ACC112 (cell line): ENCODE results near the gene IL18R1.
A peak's percentile ranks its signal among the peaks of the same experiment; 100 is the strongest.

ENCODE experiments used
- H2AFZ ChIP-seq: fragments of 200-600 bp; sonication (generic); one replicate; pipeline ENCODE4 v1.6.0; 2017; ENCODE audit warnings: antibody characterized with exemption, low read length; ENCODE audit not compliant: unreplicated experiment
- H3K27ac ChIP-seq: fragments of 200-600 bp; sonication (generic); 2 replicates; pipeline ENCODE4 v1.5.1; 2014; ENCODE audit warnings: low read depth, mild to moderate bottlenecking, antibody characterized with exemption, low read length, moderate library complexity
- H3K27me3 ChIP-seq: fragments of 200-600 bp; sonication (generic); 2 replicates; pipeline ENCODE4 v1.6.1; 2014; ENCODE audit warnings: mild to moderate bottlenecking, antibody characterized with exemption, low read length, moderate library complexity, mixed read lengths; ENCODE audit not compliant: insufficient read depth
- H3K36me3 ChIP-seq: fragments of 200-600 bp; sonication (generic); 2 replicates; pipeline ENCODE4 v1.6.1; 2016; ENCODE audit warnings: mild to moderate bottlenecking, antibody characterized with exemption, low read length, moderate library complexity, mixed read lengths; ENCODE audit not compliant: insufficient read depth
- H3K4me1 ChIP-seq: fragments of 200-600 bp; sonication (generic); one replicate; pipeline ENCODE4 v1.6.1; 2016; ENCODE audit warnings: low read length, mixed read lengths; ENCODE audit not compliant: insufficient read depth, unreplicated experiment, control insufficient read depth
- H3K4me3 ChIP-seq: fragments of 200-600 bp; sonication (generic); 2 replicates; pipeline ENCODE4 v1.5.1; 2014; ENCODE audit warnings: mild to moderate bottlenecking, low read depth, low read length
- H3K79me2 ChIP-seq: fragments of 200-600 bp; sonication (generic); one replicate; pipeline ENCODE4 v1.6.0; 2016; ENCODE audit warnings: low read length; ENCODE audit not compliant: control insufficient read depth, unreplicated experiment, insufficient read depth

Gene IL18R1

DNA sequence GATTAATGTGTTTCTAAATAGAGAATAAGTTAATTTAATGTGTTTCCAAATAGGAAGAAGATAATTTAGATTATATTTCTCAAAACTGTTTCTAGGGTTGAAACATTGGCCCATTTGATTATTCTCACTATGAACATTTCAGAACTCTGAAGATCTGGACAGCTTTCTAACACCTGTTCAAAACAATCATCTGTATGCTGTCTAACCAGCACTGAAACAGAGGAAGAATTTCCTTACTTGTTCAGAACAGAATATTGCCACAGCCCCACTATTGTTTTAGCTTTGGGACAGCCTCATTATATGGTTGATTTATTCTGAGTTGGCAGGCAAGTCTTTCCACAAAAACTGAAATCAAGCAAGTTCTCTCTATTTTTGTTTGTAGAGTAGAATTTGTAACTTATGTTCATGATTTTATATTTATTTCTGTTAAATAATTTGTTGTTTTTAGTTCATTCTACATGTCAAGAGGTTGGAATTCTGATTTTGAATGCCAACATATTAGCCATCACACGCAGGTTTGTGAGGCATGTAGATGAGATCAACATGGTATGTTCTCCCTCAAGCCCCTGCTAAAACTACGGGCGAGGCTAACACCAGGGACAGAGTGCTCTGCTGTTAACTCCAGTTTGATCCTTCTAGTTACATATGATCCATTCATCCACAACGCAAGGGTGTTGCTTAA is 78.5 kb downstream of the IL18R1 start:
- Histone ChIP-seq H3K27me3 (no peaks in the 10 kb centered on the region), H3K36me3 (no peaks in the 10 kb centered on the region), H3K4me1 (no peaks in the 10 kb centered on the region), H3K27ac (no peak overlapping the region), H2AFZ (no peak overlapping the region), H3K79me2 (no peaks in the 10 kb centered on the region), H3K4me3 (no peak overlapping the region)

DNA sequence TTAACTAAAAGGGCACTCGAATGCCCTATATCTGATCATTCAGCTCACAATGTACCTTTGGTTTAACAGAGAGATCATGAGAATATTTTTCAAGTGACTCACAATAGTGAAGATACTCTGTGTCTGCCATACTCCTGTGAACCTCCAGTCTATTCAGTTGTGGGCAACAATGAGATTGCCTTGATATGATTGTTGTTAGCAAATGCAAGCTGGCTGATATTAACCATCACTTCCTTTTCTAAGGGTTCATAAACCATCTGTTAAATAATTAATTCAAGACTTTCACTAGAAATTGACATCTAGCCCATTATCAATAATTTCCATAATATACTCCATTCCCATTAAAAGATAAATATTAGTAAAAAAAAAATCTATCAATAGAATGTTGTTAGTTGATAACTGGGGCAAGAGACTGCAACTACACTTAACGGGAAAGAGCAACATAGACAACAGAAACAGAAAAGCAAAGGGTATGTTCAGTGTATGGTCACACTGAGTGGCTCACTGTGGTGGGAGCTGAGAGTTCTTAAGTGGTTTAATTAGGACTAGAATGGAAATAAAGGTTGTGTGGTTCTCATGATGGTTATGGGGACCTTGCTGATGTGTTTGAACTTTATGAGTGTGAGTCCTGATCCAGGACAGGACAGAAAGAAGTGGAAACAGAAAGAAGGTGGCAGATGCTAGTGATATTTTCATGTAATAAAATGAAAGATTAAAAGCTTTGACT is 79.2 kb downstream of the IL18R1 start:
- Histone ChIP-seq H3K4me1 (no peaks in the 10 kb centered on the region), H3K27ac (no peak overlapping the region), H2AFZ (no peak overlapping the region), H3K27me3 (no peaks in the 10 kb centered on the region), H3K79me2 (no peaks in the 10 kb centered on the region), H3K4me3 (no peak overlapping the region), H3K36me3 (no peaks in the 10 kb centered on the region)

DNA sequence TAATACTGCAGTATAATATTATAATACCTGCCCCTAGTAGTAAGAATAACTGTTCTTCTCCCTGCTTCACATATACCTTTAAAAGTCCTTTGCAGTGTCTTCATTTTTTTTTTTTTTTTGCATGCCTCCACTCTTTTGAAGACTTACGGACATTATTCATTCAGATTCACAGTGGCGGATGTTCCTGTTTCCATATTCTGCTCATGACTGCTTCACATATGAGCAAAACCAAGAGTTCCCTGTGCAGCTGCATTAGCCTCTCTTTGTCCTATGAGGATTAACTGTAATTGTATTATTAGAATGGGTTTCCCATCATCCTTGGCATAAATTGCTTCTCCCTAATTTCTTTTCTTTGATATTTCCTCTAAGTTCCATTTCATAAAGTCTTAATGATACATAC is 80.1 kb downstream of the IL18R1 start:
- Histone ChIP-seq H3K4me3 (no peak overlapping the region), H3K4me1 (no peaks in the 10 kb centered on the region)

DNA sequence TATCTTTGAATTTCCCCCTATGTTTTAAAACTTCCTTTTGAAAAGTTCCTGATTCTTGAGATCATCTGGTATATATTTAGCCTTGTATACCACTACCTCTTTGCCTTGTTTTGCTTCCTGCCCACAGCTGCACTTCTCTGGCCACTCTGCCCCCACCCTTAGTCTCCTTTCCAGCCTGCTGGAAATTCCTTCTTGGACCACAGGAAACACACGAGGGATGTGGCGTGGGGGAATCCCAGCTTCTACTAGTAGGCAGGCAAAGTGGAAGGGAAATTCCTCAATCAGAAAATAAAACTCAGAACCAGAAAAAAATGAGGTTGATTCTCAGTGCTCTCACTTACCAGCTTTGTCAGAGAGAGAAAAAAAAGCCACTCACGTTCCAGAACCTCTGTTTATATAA is 80.7 kb downstream of the IL18R1 start:
- H3K27ac ChIP-seq, result no peak overlapping the region
- no peak overlapping the region for H3K4me3 ChIP-seq
- no peaks in the 10 kb centered on the region for H3K36me3 ChIP-seq
- H3K79me2 ChIP-seq, result no peaks in the 10 kb centered on the region
- no peaks in the 10 kb centered on the region for H3K4me1 ChIP-seq
- no peak overlapping the region for H2AFZ ChIP-seq
- H3K27me3 ChIP-seq, result no peaks in the 10 kb centered on the region

More for the DNA sequence above, 80.1 kb downstream of the IL18R1 start:
- H3K27ac ChIP-seq, result no peak overlapping the region
- H3K36me3 ChIP-seq, result no peaks in the 10 kb centered on the region
- no peak overlapping the region for H2AFZ ChIP-seq
- no peaks in the 10 kb centered on the region for H3K79me2 ChIP-seq
- H3K27me3 ChIP-seq, result no peaks in the 10 kb centered on the region

DNA sequence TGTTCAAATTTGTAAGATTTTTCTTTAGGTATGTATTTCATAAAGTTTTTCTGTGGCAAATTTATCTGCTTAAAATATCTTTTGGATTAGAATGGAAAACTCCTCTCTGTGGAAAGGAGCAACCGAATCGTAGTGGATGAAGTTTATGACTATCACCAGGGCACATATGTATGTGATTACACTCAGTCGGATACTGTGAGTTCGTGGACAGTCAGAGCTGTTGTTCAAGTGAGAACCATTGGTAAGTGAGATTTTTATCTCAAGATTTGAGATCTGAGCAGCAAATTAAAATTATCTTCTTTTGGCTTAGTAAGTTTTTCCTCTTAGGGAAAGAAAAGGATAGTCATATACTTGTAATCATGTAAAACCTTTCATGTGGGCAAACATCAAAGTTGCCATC is 81.5 kb downstream of the IL18R1 start:
- Histone ChIP-seq H3K4me3 (no peak overlapping the region), H3K27me3 (no peaks in the 10 kb centered on the region), H3K79me2 (no peaks in the 10 kb centered on the region), H2AFZ (no peak overlapping the region), H3K36me3 (no peaks in the 10 kb centered on the region), H3K27ac (no peak overlapping the region), H3K4me1 (no peaks in the 10 kb centered on the region)

DNA sequence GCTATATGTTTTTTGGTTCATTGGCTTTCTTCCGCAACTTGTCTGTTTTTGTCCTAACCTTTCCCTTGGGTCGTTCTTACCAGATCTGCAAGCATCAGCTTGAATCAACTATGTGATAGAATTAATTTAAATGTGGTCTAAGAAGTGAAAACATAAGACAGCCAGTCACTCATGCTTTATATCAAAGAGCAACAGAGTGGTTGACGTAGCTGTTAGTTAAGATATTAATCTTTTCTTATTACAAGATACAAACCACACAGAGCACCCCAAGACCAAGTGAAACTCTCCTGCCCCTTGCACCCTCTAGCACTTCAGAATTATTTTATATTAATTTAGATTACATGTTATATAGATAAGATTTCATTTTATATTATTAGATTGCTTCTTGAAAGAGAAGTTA is 82.5 kb downstream of the IL18R1 start:
- no peaks in the 10 kb centered on the region for H3K36me3 ChIP-seq
- no peaks in the 10 kb centered on the region for H3K27me3 ChIP-seq
- H3K4me3 ChIP-seq, result no peak overlapping the region
- H3K27ac ChIP-seq, result no peak overlapping the region
- H2AFZ ChIP-seq, result no peak overlapping the region
- H3K4me1 ChIP-seq, result peaks cover 5% of the 10 kb centered on the region
- no peaks in the 10 kb centered on the region for H3K79me2 ChIP-seq

DNA sequence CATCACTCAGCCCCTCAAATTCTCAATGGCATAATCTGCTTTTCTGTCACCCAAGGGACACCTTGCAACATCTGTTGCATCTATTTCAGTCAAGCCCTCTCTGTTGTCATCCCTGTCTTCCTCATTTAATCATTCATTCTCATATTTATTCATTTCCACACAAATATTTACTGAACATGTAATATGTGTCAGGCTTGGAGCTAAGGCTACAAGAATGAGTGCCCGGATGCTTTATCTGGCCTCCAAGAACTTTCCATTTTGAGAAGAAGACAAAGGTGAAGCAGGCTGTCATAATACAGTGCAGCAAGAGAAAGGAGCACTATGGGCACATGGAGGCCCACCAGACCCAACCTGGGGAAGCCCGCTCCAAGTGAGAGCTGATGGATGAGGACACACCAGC is 83.0 kb downstream of the IL18R1 start:
- Histone ChIP-seq H3K36me3 (no peaks in the 10 kb centered on the region), H3K27me3 (no peaks in the 10 kb centered on the region), H3K4me3 (no peak overlapping the region), H3K79me2 (no peaks in the 10 kb centered on the region), H2AFZ (no peak overlapping the region), H3K4me1 (peaks cover 5% of the 10 kb centered on the region), H3K27ac (no peak overlapping the region)

DNA sequence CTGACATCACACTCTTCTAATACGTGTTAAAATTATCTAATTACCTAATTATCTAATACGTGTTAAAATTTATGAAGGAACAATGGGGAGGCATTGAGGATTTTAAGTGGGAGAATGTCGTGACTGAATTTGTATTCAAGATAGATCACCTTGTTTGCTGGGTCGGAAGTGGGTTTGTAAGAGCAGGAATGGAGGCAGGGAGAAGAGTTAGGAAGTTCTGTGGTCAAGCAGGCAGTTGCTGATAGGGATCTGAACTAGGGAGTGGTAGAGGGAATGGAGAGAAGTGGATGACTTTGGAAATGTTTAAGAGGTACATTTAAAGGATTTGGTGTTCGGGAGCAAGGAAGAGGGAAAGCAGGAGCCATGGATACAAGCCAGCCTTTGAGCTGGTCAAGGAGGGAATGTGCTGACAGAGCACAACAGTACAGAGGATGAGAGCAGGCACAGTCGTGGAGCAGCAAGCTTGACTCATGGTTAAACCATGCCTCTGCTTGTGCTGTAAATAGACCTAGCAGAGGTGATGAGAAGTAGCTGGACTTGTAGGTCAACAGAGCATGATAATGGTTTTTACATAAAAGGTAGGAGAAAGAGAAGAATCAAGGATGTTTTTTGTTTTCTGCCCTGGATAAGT is 83.6 kb downstream of the IL18R1 start:
- H3K36me3 ChIP-seq, result no peaks in the 10 kb centered on the region
- H3K4me3 ChIP-seq, result no peak overlapping the region
- peaks cover 5% of the 10 kb centered on the region for H3K4me1 ChIP-seq
- H3K79me2 ChIP-seq, result no peaks in the 10 kb centered on the region
- no peak overlapping the region for H3K27ac ChIP-seq
- H2AFZ ChIP-seq, result no peak overlapping the region
- H3K27me3 ChIP-seq, result no peaks in the 10 kb centered on the region

DNA sequence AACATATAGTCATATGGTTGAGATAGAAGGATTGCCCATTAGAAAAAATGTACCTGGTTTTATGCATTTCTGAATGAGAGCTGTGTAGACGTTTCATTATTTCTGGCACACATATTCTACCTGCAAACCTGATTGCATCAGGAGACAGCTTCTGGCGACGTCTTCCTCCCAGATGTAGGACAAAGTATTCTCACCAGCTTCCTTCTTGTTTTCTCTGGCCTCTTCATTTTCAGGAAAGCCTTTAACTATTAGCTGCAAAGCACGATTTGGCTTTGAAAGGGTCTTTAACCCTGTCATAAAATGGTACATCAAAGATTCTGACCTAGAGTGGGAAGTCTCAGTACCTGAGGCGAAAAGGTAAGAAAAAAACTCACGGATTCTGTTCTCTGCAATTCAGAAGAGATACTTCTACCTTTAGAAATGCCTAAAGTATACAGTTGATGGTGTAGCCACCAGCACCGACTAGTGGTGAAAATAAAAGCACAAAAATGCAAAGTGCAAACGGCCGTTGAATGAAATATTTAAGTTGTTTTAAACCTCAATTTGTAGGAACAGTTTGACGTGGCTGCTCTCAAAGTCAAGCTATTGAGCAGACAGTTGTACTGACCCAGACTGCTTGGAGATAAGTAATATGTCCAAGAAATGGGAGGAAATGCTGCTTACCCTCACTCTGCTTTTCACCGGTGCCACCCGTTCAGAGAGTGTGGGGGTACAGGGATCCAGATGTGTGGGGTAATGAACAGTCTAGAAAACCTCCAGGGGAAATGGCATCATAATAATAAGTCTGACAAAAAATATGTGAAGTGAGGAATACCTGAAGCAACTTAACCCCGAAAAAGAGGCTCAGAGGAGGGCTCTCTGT is 87.6 kb downstream of the IL18R1 start:
- no peaks in the 10 kb centered on the region for H3K36me3 ChIP-seq
- H3K4me1 ChIP-seq, result peaks cover 5% of the 10 kb centered on the region
- H2AFZ ChIP-seq, result peak overlapping the region; percentile 85
- H3K4me3 ChIP-seq, result peak overlapping the region; percentile 24; the same call in 1 of the 2 replicates
- H3K27ac ChIP-seq, result no peak overlapping the region
- no peaks in the 10 kb centered on the region for H3K79me2 ChIP-seq
- no peaks in the 10 kb centered on the region for H3K27me3 ChIP-seq

DNA sequence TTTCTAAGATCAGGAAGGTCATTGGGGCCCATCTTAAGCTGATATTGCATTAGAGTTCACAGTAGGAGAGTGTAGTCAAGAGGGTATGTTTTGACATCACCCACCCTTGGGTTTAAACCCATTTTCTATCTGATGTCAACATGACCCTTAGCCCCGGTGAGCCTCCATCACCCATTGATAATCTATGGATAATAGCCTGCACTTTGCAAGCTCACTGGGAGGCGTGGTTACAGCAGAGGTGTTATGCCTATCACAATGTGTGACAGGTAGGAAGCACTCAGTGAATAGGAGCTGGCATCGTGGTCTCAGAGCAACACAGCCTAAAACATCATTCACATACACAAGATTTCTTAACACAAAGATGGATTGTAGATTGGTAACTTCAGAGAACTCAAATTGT is 88.6 kb downstream of the IL18R1 start:
- Histone ChIP-seq H3K4me1 (peaks cover 5% of the 10 kb centered on the region), H2AFZ (no peak overlapping the region), H3K27ac (no peak overlapping the region), H3K36me3 (no peaks in the 10 kb centered on the region), H3K4me3 (no peak overlapping the region), H3K27me3 (no peaks in the 10 kb centered on the region), H3K79me2 (no peaks in the 10 kb centered on the region)
